NOMO-1 treated with DMSO at 0.1 percent for 48 hours (cell line): ENCODE measurements around the gene C19orf12.
A peak's percentile ranks its signal among the peaks of the same experiment; 100 is the strongest.
"Not testable (repeated sequence)": the region's sequence is repeated elsewhere in the genome, so short reads cannot be mapped to it uniquely, and the experiment has no call there.

Source experiments
- DNase-seq: peaks from one replicate; lab custom pipeline; 2025; ENCODE audit not compliant: unreplicated experiment; lab: John Stamatoyannopoulos, UW

The C19orf12 gene

GRCh38 chr19:29731331-29731850 is 16.3 kb upstream of the C19orf12 start:
- no peak for DNase-seq

- DNase-seq: no peak
Measured at GRCh38 chr19:29727906-29728305, 12.8 kb upstream of the C19orf12 start.

- no peak for DNase-seq
Measured at GRCh38 chr19:29724746-29725145, 9.7 kb upstream of the C19orf12 start.

- DNase-seq: peak; percentile 16
Measured at GRCh38 chr19:29724102-29724641, 9.1 kb upstream of the C19orf12 start.

- no peak for DNase-seq
Measured at GRCh38 chr19:29717051-29717450, 2.0 kb upstream of the C19orf12 start.

GRCh38 chr19:29715701-29716581 is 880 bp upstream of the C19orf12 start:
- peak; percentile 40 for DNase-seq

GRCh38 chr19:29714371-29714952 is 599 bp downstream of the C19orf12 start:
- no peak for DNase-seq

- DNase-seq: no peak
Measured at GRCh38 chr19:29712744-29713516, 2.1 kb downstream of the C19orf12 start.

- DNase-seq: no peak
Measured at GRCh38 chr19:29711584-29712132, 3.4 kb downstream of the C19orf12 start.

GRCh38 chr19:29709440-29709798 is 5.6 kb downstream of the C19orf12 start:
- DNase-seq: not testable (repeated sequence)

- DNase-seq: no peak
Measured at GRCh38 chr19:29708554-29709439, 6.3 kb downstream of the C19orf12 start.

GRCh38 chr19:29706635-29707034 is 8.4 kb downstream of the C19orf12 start:
- no peak for DNase-seq

GRCh38 chr19:29705706-29706105 is 9.4 kb downstream of the C19orf12 start:
- DNase-seq: no peak

- no peak for DNase-seq
Measured at GRCh38 chr19:29704562-29705558, 10.2 kb downstream of the C19orf12 start.

- DNase-seq: no peak
Measured at GRCh38 chr19:29702963-29703320, 12.1 kb downstream of the C19orf12 start.

GRCh38 chr19:29702161-29702962 is 12.7 kb downstream of the C19orf12 start:
- no peak for DNase-seq

GRCh38 chr19:29700498-29700897 is 14.6 kb downstream of the C19orf12 start:
- DNase-seq: no peak

- no peak for DNase-seq
Measured at GRCh38 chr19:29699861-29700260, 15.2 kb downstream of the C19orf12 start.
